DMS53 treated with DMSO at 0.1 percent for 48 hours (cell line): ENCODE results near the gene SUSD3.

Source experiments
- DNase-seq: peaks from one replicate; lab custom pipeline; 2025; ENCODE audit not compliant: unreplicated experiment; lab: John Stamatoyannopoulos, UW

The SUSD3 gene

GRCh38 chr9:93134015-93134739 lies 75.7 kb downstream of the SUSD3 start, which contains the start of gene NINJ1:
NINJ1 (minus strand) TSS chr9:93134251; CDS start chr9:93134217, 34 bp downstream.
- peak; percentile 20 for DNase-seq
